Activated CD8-positive, alpha-beta T cell treated with anti-CD3 and anti-CD28 coated beads, Interleukin-2, amount 10 ng/mL, durations not matched to agents 7 days and 5 days (primary cell): ENCODE results near the gene MAPK14. TPM values are rescaled to one million over a fixed set of nuclear protein-coding genes. Genes with fewer than 3 reads are reported as not detected.
"Not testable (repeated sequence)": the region's sequence is repeated elsewhere in the genome, so short reads cannot be mapped to it uniquely, and the experiment has no call there.

Source experiments
- ATAC-seq: fragments of 150-1000 bp; cut with Tn5 transposase; one replicate; pipeline ENCODE4 v1.10.0; 2021; ENCODE audit warnings: moderate library complexity
- CTCF ChIA-PET: fragments of 350-600 bp; sonication (Branson Sonifier 250); formaldehyde crosslinking; loops from one replicate; lab custom pipeline; 2021; ENCODE audit warnings: antibody characterized with exemption; lab: Charles Lee
- POLR2A ChIA-PET: fragments of 350-600 bp; sonication (Branson Sonifier 250); formaldehyde crosslinking; loops from one replicate; lab custom pipeline; 2021; ENCODE audit warnings: antibody characterized with exemption; lab: Charles Lee
- DNase-seq: peaks from one replicate; pipeline ENCODE4 v3.0.0-alpha.2; 2020
- H3K27ac Mint-ChIP-seq: one replicate; pipeline ENCODE4 v1.8.0; 2021; ENCODE audit warnings: mild to moderate bottlenecking, mixed read lengths
- H3K27me3 Mint-ChIP-seq: one replicate; pipeline ENCODE4 v1.8.0; 2021; ENCODE audit warnings: low read depth, mixed read lengths
- H3K36me3 Mint-ChIP-seq: one replicate; pipeline ENCODE4 v1.8.0; 2021; ENCODE audit warnings: low read depth, mixed read lengths
- H3K4me1 Mint-ChIP-seq: one replicate; pipeline ENCODE4 v1.8.0; 2021; ENCODE audit warnings: low read depth, mixed read lengths
- H3K4me3 Mint-ChIP-seq: one replicate; pipeline ENCODE4 v1.8.0; 2021; ENCODE audit warnings: mild to moderate bottlenecking, mixed read lengths
- H3K9me3 Mint-ChIP-seq: one replicate; pipeline ENCODE4 v1.8.0; 2022; ENCODE audit warnings: mixed read lengths; ENCODE audit not compliant: insufficient read depth
- total RNA-seq, 2 experiments: library from RNA; stranded (reverse); gene quantifications; one replicate each; pipeline ENCODE4 v1.2.3, GENCODE V29; 2021

MAPK14 gene
- total RNA-seq, 2 experiments from 2014 or later: 59.3 to 59.5 TPM

GRCh38 chr6:36122495-36123269, 95.1 kb downstream of the MAPK14 start:
- peaks cover 91% of the 10 kb centered on the region for H3K4me1 Mint-ChIP-seq
- no peaks in the 10 kb centered on the region for H3K27me3 Mint-ChIP-seq
- no peaks in the 10 kb centered on the region for H3K9me3 Mint-ChIP-seq
- ATAC-seq (no peak), DNase-seq (no peak)
- H3K4me3 Mint-ChIP-seq: no peak overlapping the region
- peaks cover 24% of the 10 kb centered on the region for H3K36me3 Mint-ChIP-seq
- POLR2A ChIA-PET: interaction anchor here (2.4 to 2.9 kb wide), 3 partner anchors 8 to 94 kb away, joined by 17 to 53 read pairs (median 30); partner anchors contain the start of genes MAPK13 and MAPK14
- H3K27ac Mint-ChIP-seq: peak overlapping the region; percentile 98
- CTCF ChIA-PET: interaction anchor here (1.0 to 5.9 kb wide), 10 partner anchors 9 to 237 kb away, joined by 3 to 44 read pairs (median 12); partner anchors contain the start of genes MAPK13 and MAPK14

- POLR2A ChIA-PET: interaction anchor here (0.7 to 1.5 kb wide), 2 partner anchors 12 to 72 kb away, joined by 3 read pairs; no protein-coding TSS in a partner anchor
- Mint-ChIP-seq H3K4me3 (no peak overlapping the region), H3K27me3 (no peaks in the 10 kb centered on the region), H3K9me3 (no peaks in the 10 kb centered on the region), H3K4me1 (peaks cover 91% of the 10 kb centered on the region), H3K36me3 (peaks cover 17% of the 10 kb centered on the region), H3K27ac (peak overlapping the region; percentile 98)
- CTCF ChIA-PET: interaction anchor here (0.9 to 5.9 kb wide), 13 partner anchors 8 to 237 kb away, joined by 3 to 44 read pairs (median 5); partner anchors contain the start of genes MAPK13 and MAPK14
- DNase-seq: peak; percentile 95
- peak; percentile 80 for ATAC-seq
These were observed 95.9 kb downstream of the MAPK14 start for GRCh38 chr6:36123270-36124139.

GRCh38 chr6:36124346-36124745, 96.7 kb downstream of the MAPK14 start:
- H3K27me3 Mint-ChIP-seq, H3K4me3 Mint-ChIP-seq, H3K9me3 Mint-ChIP-seq, ATAC-seq, DNase-seq, H3K36me3 Mint-ChIP-seq: not testable (repeated sequence)
- Mint-ChIP-seq H3K27ac (peak overlapping the region; percentile 80), H3K4me1 (peaks cover 91% of the 10 kb centered on the region)
- ChIA-PET POLR2A (interaction anchor here (0.7 to 1.5 kb wide), 2 partner anchors 13 to 71 kb away, joined by 3 read pairs; no protein-coding TSS in a partner anchor), CTCF (interaction anchor here (0.8 to 5.9 kb wide), 11 partner anchors 8 to 236 kb away, joined by 3 to 44 read pairs (median 5); partner anchors contain the start of gene MAPK14)

DNA sequence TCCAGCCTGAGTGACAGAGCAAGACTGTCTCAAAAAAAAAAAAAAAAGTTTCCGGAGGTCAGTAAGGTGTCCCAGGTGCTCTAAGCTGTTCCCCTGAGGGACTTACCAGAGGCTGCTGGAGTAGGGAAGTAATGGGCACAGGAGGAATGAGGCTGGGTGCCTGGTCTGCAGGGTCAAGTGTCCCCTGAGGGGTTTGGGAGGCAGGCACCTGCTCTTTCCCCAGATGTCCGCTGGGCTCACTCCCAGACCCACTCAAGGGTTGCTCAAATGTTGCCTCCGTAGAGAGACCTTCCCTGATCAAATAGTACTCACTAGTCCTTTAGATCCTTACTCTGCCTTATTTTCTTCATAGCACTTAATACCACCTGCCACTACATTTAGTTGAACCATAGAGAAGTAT, 97.3 kb downstream of the MAPK14 start:
- peaks cover 88% of the 10 kb centered on the region for H3K4me1 Mint-ChIP-seq
- no peaks in the 10 kb centered on the region for H3K9me3 Mint-ChIP-seq
- ChIA-PET CTCF (interaction anchor here (0.8 to 5.9 kb wide), 5 partner anchors 24 to 176 kb away, joined by 4 to 44 read pairs (median 10); partner anchors contain the start of gene MAPK14), POLR2A (interaction anchor here (1.5 kb wide), 1 partner anchor 70 kb away, joined by 3 read pairs; no protein-coding TSS in a partner anchor)
- H3K36me3 Mint-ChIP-seq: peaks cover 3% of the 10 kb centered on the region
- no peaks in the 10 kb centered on the region for H3K27me3 Mint-ChIP-seq
- no peak overlapping the region for H3K27ac Mint-ChIP-seq
- no peak for ATAC-seq
- DNase-seq: no peak
- no peak overlapping the region for H3K4me3 Mint-ChIP-seq

GRCh38 chr6:36125575-36125974, 98.0 kb downstream of the MAPK14 start:
- no peak for DNase-seq
- Mint-ChIP-seq H3K27me3 (no peaks in the 10 kb centered on the region), H3K36me3 (no peaks in the 10 kb centered on the region), H3K4me3 (no peak overlapping the region), H3K27ac (no peak overlapping the region), H3K4me1 (peaks cover 83% of the 10 kb centered on the region), H3K9me3 (no peaks in the 10 kb centered on the region)
- no peak for ATAC-seq
- ChIA-PET POLR2A (interaction anchor here (2.0 kb wide), 1 partner anchor 97 kb away, joined by 5 read pairs; no protein-coding TSS in a partner anchor), CTCF (interaction anchor here (1.0 to 5.9 kb wide), 7 partner anchors 14 to 225 kb away, joined by 3 to 44 read pairs (median 5); no protein-coding TSS in a partner anchor)

DNA sequence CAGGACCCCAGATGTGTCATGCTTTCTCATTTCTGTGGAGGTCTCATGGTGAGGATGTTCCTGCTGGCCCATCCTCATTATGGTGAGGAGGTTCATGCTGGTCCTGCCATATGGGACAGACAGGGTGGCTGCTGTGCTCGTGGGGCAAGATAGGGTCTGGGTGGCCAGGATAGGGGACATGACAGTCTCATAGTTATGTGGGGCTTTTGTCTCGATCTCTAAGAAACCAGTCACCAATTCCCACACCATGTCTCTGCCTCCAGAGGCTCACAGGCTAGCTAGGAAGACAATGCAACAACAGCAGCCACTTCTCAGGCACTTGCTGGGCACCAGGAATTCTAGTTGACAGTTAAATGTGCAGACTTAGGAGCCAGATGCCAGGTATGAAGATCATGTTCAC, 98.5 kb downstream of the MAPK14 start:
- peaks cover 82% of the 10 kb centered on the region for H3K4me1 Mint-ChIP-seq
- ChIA-PET CTCF (interaction anchor here (1.0 to 1.9 kb wide), 11 partner anchors 10 to 225 kb away, joined by 3 to 11 read pairs (median 4); partner anchors contain the start of gene MAPK14), POLR2A (interaction anchor here (2.0 kb wide), 1 partner anchor 97 kb away, joined by 5 read pairs; no protein-coding TSS in a partner anchor)
- no peak overlapping the region for H3K4me3 Mint-ChIP-seq
- DNase-seq: no peak
- no peak overlapping the region for H3K27ac Mint-ChIP-seq
- ATAC-seq: no peak
- H3K27me3 Mint-ChIP-seq: no peaks in the 10 kb centered on the region
- no peaks in the 10 kb centered on the region for H3K9me3 Mint-ChIP-seq
- H3K36me3 Mint-ChIP-seq: peaks cover 2% of the 10 kb centered on the region

DNA sequence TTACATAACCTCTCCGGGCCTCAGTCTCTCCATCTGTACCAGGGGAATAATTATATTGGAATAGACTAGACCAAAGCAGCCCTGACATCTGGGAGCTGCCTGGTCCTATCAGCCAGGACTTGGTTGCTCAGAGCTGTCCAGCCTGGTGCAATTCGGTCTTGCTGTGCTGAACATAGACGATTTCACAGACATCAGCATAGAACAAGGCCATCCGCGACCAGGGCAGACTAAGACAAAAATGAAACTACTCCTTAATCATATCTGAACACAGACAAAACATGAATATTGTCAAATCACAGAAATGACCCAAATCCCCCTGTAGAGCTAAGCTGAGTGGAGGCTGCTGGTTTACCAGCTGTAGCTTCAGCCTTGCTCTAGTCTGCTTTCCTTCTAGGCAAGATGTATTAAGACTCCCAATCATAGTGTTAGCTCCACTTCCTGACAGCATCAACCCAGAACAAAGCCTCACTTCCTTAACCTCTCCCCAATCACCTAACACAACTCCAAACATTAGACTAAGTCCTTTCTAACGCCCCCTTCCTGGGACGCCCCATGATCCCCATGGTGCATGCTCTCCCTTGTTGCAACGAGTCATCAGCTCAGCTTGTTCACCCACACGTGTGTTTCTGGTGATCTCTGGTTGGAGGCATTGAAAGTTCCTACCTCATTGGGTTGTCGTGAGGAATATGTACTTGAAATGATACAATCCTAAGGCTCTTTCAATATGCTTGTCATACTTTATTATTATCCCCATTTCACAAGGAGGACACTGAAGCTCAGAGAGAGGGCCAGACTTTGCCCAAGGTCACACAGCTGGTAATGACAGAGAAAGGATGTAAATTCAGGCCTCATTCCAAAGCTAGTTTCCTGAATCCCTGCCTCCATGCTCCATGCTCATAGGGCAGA, 99.2 kb downstream of the MAPK14 start:
- no peak for ATAC-seq
- Mint-ChIP-seq H3K4me3 (no peak overlapping the region), H3K27me3 (no peaks in the 10 kb centered on the region), H3K9me3 (no peaks in the 10 kb centered on the region), H3K4me1 (peaks cover 81% of the 10 kb centered on the region), H3K36me3 (peaks cover 2% of the 10 kb centered on the region), H3K27ac (peak overlapping the region; percentile 56)
- ChIA-PET CTCF (interaction anchor here (0.9 to 1.9 kb wide), 15 partner anchors 11 to 224 kb away, joined by 3 to 11 read pairs (median 4); partner anchors contain the start of gene MAPK14), POLR2A (interaction anchor here (2.0 kb wide), 1 partner anchor 98 kb away, joined by 5 read pairs; no protein-coding TSS in a partner anchor)
- DNase-seq: no peak

DNA sequence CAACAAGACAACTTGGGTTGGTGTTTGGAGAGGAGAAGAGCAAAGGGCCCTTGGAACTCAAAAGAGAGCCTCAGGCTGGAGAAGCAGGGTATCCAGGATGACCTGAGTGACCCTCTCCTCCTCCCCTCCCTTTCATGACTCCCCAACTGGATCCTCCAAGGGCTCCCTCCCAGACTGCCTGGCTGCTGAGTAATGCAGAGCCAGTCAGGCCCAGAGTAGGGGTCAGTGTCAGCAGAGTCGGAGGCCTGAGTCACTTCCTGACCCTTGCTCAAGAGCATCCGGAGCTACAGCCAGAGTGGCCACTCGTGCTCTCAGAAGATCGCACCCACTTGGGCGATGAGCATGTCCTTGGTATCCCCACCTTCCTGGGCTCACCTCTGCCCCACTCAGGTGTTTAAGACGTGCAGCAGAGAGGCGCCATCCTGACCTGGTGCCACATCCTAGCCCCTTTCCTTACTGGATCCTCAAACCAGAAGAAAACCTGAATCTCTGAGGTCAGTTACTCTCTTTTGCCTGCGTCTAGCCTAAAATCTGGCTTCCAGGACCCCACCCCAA, 99.9 kb downstream of the MAPK14 start:
- no peak overlapping the region for H3K4me3 Mint-ChIP-seq

DNA sequence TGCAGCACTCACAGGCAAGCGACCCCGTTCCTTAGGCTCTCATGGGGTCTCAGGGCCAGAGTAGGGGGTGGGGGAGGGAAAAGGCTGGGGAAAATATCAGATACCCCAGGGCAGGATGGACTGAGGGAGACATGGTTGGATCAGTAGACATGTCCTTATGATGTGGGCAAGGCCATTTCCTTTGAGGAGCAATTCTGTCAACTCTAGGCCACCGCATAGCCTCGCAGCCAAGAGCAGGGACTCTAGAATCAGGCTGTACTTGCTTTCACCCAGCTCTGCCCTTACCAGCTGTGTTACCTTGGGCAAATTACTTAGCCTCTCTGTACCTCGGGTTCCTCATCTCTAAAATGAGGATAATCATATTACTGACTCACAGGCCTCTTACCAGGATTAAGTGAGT, 100.5 kb downstream of the MAPK14 start:
- no peaks in the 10 kb centered on the region for H3K9me3 Mint-ChIP-seq
- ChIA-PET CTCF (no interaction called here), POLR2A (no interaction called here)
- no peak overlapping the region for H3K4me3 Mint-ChIP-seq
- no peak overlapping the region for H3K27ac Mint-ChIP-seq
- DNase-seq (no peak), ATAC-seq (no peak)
- no peaks in the 10 kb centered on the region for H3K27me3 Mint-ChIP-seq
- H3K4me1 Mint-ChIP-seq: peaks cover 81% of the 10 kb centered on the region
- peaks cover 10% of the 10 kb centered on the region for H3K36me3 Mint-ChIP-seq

More for the DNA sequence above, 99.9 kb downstream of the MAPK14 start:
- H3K4me1 Mint-ChIP-seq: peaks cover 81% of the 10 kb centered on the region
- no peak for DNase-seq
- POLR2A ChIA-PET: interaction anchor here (2.0 kb wide), 1 partner anchor 99 kb away, joined by 5 read pairs; no protein-coding TSS in a partner anchor
- peak overlapping the region; percentile 15 for H3K27ac Mint-ChIP-seq
- ATAC-seq: no peak
- CTCF ChIA-PET: interaction anchor here (0.9 to 1.5 kb wide), 10 partner anchors 12 to 175 kb away, joined by 3 to 11 read pairs (median 4); no protein-coding TSS in a partner anchor
- no peaks in the 10 kb centered on the region for H3K27me3 Mint-ChIP-seq
- H3K36me3 Mint-ChIP-seq: peaks cover 7% of the 10 kb centered on the region
- no peaks in the 10 kb centered on the region for H3K9me3 Mint-ChIP-seq

DNA sequence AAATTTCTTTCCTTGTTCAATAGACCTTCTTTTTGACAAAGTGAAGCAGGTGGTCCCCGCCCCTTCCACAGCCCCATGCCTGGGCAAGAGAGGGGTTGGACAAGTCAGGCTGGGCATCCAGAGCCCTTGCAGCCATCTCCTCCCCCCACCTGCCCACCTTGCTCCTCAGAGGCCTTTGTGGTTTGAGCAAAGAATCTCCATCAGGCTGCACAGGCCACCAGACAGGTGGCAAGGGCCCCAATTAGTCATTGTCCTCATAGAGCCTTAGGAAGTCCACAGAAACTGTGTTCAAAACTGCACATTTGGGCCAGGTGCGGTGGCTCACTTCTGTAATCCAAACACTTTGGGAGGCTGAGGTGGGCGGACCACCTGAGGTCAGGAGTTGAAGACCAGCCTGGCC, 101.2 kb downstream of the MAPK14 start:
- H3K4me3 Mint-ChIP-seq: no peak overlapping the region
- no peak overlapping the region for H3K27ac Mint-ChIP-seq
- peaks cover 17% of the 10 kb centered on the region for H3K36me3 Mint-ChIP-seq
- ATAC-seq: no peak
- POLR2A ChIA-PET: interaction anchor here (3.6 kb wide), 1 partner anchor 8 kb away, joined by 53 read pairs; no protein-coding TSS in a partner anchor
- H3K4me1 Mint-ChIP-seq: peaks cover 81% of the 10 kb centered on the region
- no peaks in the 10 kb centered on the region for H3K9me3 Mint-ChIP-seq
- DNase-seq: no peak
- no peaks in the 10 kb centered on the region for H3K27me3 Mint-ChIP-seq
- CTCF ChIA-PET: no interaction called here
